Measurements from ENCODE around the gene EPX.
"Not testable (repeated sequence)": the region's sequence is repeated elsewhere in the genome, so short reads cannot be mapped to it uniquely, and the experiment has no call there.

Gene EPX, protein sequence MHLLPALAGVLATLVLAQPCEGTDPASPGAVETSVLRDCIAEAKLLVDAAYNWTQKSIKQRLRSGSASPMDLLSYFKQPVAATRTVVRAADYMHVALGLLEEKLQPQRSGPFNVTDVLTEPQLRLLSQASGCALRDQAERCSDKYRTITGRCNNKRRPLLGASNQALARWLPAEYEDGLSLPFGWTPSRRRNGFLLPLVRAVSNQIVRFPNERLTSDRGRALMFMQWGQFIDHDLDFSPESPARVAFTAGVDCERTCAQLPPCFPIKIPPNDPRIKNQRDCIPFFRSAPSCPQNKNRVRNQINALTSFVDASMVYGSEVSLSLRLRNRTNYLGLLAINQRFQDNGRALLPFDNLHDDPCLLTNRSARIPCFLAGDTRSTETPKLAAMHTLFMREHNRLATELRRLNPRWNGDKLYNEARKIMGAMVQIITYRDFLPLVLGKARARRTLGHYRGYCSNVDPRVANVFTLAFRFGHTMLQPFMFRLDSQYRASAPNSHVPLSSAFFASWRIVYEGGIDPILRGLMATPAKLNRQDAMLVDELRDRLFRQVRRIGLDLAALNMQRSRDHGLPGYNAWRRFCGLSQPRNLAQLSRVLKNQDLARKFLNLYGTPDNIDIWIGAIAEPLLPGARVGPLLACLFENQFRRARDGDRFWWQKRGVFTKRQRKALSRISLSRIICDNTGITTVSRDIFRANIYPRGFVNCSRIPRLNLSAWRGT

DNA sequence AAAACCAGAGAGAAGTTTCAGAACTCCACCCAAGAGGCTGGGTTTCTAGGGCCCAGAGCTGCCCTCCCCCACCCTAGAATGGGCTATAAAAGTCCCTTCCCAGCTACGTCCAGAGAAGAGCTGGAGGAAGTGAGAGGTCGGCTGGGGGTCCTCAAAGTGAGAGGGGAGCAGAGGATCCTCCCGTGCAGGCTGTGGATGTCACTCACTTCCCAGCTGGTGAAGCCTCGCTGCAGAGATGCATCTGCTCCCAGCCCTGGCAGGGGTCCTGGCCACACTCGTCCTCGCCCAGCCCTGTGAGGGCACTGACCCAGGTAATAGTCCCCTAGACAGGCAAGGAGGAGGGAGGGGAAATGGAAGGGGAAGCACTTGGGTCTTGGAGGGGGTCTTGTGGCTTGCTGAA lies at the start of gene EPX:
TSS of gene EPX (plus strand) at position 115 of the 400 bp plus-strand sequence. CDS start at position 236, 121 bp downstream.
- DNase-seq, result no peak

DNA sequence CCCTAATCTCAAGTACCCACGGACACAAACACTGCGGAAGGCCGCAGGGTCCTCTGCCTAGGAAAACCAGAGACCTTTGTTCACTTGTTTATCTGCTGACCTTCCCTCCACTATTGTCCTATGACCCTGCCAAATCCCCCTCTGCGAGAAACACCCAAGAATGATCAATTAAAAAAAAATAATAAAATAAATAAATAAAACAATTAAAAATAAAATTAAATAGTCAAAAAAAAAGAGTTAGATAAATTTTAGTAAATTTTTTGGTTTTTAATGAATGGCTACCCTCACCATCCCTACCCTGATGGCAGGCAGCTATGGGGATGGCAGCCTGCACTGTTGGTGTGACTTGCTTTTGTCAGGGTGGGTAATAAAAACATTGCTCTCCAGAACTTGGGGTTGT lies 49.2 kb upstream of the EPX start:
- not testable (repeated sequence) for DNase-seq

DNA sequence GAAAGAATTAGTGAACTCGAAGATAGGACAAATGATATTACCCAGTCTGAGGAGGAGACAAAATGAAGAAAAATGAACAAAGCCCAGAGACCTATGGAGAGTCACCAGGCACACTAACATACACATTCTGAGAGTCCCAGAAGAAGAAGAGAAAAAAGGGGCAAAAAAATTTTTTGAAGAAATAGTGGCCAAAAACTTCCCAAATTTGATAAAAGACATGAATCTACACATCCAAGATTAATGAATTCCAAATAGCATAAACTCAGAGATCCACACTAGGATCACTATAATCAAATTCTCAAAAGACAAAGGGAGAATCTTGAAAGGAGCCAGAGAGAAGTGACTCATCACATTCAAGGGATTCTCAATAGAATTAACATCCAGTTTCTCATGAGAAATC lies 47.7 kb upstream of the EPX start:
- no peak for DNase-seq

DNA sequence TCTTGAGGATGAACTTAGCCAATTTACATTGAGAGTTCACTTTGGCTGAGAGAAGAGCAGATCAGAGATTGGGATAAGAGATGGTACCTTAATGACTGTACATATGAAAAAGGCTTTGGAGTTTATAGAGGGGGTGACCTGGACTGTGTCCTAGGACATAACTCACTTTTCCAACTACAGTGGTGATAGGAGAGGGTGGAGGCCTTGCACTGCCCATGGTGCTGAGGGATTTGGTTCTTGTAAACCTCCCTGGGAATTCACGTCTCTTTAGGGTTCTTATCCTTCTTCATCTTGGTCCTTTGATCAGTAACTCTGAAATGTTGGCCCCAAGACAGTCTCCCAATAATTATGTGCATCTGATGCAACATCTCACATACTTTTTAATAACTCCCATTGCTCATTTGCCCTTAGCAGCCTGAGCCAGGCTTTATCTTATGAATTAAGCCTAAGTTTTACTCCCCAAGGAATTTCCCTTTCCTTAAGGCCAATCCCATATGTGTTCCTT lies 44.5 kb upstream of the EPX start, which contains the start of gene OR4D1:
TSS of gene OR4D1 (plus strand) at position 455 of the 505 bp plus-strand sequence. CDS start 6,770 bp downstream, outside the sequence.
- DNase-seq, result no peak

DNA sequence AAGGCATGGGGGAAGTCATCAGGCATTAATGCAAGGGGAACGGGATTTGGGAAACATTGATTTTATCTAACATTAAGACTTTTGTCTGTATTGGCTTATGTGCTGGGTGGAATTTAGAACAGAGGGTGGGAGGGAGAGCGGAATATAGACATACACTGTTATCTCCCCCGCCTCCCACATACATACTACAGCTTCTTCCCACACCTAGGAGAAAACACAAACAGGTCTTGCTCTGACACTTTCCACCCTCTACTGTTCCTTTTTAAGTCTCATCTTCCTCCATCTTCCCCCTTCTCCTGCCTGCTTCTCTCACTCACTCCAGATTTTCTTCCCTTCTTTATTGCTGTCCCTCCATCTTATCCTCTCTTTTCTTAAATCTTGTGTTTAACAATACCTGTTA lies 43.9 kb upstream of the EPX start:
- DNase-seq, result no peak

DNA sequence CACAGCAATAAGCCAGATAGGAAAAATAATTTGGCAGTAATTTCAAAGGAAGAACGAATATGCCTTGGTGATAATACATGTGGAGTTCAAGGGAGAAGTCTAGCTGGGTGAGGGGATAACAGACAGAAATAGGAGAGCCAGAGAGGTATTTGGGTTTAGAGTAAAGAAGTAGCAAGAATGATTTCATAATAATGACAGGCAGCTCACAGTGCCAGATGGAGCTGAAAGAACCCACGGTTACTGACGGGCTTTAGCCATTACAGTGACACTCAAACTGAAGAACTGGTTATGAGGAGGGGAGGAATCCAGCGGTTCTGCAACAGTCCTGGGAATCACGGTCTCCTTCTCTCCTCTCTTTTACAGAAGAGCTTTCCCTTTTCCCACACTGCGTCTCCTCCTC lies 42.1 kb upstream of the EPX start:
- no peak for DNase-seq

DNA sequence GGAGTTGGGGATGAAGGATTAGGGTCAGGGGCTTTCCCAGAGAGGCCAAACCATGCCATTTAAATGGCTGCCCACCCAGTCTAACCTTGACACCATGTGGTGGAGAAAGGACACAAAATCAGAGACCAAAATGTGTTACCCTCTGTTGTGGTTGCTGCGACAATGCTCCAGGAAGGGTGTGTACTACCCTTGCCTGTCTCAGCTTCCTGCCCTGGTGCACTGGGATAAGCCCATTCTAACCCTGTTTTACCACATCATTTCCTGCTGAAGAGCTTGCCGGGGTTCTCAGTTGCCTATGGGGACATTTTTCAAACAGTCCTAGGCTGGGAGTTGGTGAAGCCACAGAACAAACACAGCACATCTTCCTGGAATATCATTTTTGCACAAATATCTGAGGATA lies 39.5 kb upstream of the EPX start:
- no peak for DNase-seq

DNA sequence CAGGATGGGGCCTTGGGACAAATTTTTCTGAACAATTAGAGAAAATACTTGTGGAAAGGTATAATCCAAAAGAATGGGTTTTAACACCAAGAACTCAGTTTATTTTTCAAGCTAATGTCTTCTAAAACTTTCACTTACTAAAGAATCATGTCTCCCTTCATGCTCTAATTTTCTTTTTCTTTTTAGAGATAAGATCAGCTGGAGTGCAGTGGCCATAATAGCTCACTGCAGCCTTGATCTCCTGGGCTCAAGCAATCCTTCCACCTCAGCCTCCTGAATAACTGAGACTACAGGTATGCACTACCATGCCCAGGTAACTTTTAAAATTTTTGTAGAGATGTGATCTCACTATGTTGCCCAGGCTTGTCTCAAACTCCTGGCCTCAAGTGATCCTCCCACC lies 38.9 kb upstream of the EPX start:
- no peak for DNase-seq

DNA sequence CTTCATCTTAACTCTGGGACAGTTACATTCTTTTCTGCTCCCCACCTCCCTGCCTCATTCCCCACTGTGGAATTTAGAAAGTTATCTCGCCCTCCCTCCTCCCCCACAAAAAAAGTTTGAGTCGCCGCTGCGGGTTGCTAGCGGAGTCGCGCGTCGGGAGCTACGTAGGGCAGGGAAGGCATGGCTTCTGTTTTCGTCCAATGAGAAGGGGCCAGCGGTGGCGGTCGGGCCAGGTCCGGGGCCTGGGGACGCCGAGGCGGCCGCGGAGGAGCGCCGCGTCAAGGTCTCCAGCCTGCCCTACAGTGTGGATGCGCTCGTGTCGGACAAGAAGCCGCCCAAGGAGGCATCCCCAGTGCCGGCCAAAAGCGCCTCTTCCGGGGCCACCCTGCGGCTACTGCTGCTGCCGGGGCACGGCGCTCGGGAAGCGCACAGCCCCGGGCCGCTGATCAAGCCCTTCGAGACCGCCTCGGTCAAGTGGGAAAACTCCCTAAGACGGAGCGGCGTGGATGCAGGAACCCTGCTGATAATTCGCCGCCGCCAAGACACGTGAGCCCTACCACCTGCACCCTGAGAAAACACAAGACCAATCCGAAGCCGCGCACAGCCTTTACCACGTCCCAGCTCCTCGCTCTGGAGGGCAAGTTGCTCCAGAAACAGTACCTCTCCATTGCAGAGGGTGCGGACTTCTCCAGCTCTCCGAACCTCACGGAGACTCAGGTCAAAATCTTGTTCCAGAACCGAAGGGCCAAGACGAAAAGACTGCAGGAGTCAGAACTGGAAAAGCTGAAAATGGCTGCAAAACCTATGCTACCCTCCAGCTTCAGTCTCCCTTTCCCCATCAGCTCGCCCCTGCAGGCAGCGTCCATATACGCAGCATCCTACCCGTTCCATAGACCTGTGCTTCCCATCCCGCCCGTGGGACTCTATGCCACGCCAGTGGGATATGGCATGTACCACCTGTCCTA lies 35.4 kb upstream of the EPX start:
- peak; percentile 33 for DNase-seq

DNA sequence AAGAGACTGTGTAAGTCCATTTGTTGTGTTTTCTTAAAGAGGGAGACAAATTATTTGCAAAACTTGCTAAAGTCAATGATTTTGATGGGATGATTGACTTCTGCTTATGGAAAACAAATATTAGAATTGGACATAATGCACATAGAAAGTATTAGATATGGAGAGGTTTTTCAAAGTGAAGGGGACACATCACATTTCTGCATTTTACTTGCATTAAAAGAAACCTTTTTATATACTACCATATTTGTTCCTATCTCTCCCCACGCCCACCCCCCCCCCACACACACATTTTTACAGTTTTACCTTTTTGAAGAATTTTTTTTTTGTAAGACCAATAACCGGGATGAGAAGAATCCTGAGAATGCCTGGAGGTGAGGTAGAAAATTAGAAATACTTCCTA lies 34.3 kb upstream of the EPX start:
- DNase-seq, result no peak

DNA sequence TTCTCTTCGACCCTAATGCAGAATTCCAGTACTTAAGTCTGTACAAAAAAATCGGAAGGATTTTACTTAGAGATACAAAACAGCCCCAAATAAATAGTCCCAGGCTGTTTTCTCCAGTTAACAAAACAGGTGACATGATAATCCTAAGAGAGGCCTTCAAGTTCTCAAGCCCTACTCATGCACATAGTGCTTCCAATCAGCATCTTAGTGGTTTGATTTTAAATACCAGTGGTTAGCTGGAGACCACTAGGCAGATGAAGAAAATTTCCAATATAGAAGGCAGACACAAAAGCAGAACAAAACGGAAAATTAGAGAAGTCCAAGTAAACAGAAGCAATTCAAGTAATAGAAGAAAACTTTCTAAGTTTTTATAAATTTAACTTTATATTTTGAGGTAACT lies 31.0 kb upstream of the EPX start:
- DNase-seq, result no peak

DNA sequence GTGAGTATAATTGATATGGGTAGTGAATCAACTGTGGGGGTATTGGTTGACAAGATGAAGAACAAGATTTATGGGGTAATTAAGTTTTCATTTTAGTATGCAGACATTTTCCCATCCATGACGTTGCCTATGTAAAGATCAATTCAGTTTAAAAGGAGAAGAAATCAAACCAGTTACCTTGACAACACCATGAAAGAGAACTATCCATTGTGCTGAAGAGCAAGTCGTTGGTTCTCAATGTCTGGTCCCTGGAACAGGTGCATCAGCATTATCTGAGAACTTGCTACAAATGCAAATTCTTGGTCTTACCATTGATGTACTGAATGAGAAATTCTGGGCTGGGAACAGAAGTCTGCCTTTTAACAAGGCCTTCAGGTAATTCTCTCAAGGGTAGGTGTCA lies 26.5 kb upstream of the EPX start:
- no peak for DNase-seq

DNA sequence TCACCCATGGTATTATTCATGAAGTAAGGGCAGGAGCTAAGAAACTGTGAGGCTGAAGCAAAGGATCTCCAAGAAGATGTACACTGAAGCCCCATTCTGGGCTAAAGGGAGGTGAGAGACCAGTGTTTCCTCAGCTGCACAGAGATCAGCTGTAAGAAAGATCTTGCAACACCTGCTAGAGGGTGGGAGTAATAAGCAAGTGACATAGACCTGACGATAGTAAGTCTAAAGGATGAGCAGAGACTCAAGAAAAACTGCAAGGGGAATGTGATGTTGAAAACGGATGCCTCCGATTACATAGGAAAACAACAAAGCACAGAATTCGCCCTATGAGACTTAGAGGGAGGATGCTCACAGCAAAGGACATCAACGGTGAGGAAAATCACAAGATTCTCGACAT lies 25.8 kb upstream of the EPX start, which contains the start of gene OR4D2:
TSS of gene OR4D2 (plus strand) at position 301 of the 400 bp plus-strand sequence. CDS start 2,674 bp downstream, outside the sequence.
- DNase-seq, result no peak

DNA sequence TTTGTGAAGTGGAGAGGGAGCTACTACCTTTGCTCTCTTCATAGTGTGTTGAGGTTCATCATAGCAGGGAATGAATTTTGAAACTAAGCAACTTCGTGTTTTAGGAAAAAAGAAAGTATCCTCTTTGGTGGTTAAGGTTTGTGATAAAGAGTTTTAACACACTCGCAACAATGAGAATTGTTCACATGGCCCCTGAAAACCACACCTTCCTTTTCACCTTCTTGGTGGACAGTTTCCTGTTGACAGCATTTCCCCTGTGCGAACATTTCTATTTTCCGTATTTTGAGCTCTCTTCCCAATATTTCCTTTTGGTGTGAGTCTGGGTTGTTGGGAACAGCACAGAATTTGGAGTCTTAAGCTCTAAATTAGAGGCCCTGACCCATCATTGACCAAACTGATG lies 21.9 kb upstream of the EPX start:
- no peak for DNase-seq

DNA sequence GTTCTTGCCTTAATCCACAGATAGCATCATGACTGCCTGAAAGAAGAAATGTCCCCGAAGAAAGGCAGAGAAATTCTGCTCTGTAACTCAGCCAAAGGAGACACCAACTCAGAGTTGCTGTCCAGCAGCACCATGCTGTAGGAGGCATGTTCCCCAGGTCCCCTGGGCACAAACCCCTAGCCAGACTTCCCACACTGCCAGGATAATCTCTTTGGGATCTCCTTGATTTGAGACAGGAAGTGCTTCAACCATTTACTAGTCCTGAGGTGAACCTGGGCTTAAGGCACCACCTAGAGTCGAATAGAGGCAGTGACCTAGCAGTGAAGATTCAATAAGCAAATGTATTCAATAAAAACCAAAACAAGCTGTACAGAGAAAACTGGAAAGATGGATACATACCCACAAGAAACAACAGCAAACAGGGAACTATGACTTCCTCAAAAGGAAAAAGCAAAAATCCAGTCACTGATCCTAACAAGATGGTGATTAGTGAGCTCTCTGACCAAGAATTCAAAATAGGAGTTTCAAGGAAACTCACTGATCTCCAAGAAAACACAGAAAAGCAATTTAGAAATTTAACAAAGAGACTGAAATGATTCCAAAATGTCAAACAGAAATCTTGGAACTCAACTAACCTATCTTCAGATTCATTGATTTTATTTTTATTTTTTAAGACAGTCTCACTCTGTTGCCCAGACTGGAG lies 20.0 kb upstream of the EPX start:
- no peak for DNase-seq

DNA sequence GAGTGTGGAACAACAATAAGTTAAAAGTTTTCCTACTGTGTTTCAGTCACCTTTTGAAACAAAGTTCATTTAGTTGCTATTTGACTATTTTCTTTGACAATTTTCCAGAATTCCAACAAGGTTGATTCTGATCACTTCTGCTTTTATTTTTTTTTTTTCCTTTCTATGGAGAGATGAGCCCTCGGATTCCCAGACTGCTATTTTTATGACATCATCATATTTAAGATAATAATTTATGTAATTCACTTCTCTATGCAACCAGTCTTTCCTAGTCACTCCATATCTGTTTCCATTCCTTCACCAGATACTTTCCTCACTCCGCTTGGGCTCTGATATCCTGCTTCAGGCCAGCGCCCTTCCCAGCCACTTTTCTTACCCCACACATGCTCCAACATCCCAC lies 17.7 kb upstream of the EPX start:
- no peak for DNase-seq

DNA sequence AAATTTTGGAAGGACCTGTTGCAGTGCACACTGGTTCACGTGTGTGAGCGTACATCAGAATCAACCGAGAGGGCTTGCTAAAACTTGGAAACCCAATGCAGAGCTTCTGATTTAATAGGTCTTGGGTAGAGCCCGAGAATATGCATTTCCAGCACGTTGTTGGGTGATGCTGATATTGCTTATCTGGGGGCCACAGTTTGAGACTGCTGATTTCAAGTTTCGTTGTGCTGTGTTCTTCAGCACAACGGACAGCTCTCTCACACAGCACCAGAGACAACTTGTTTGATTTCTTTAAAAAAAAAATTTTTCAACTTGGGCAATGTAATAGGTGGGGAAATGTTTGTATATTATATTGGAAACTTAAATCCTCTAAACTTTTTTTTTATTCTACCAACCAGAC lies 16.3 kb upstream of the EPX start:
- DNase-seq, result no peak

DNA sequence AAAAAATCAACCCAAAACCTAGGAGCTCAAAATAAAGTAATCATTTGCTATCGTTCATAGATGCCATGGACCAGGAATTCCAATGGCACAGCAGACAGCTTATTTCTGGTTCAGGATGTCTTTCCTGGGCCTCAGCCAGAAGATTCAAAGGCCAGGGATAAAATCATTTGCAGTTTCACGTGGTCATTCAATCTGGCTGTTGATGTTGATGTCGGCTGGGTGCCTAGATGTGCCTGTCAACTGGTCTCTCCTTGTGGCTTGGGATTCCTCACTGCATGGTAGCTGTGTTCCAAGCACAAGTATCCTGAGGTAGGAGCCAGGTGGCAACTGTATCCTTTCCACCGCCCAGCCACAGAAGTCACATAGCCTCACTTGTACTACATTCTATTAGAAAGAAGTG lies 10.7 kb upstream of the EPX start:
- DNase-seq, result no peak

DNA sequence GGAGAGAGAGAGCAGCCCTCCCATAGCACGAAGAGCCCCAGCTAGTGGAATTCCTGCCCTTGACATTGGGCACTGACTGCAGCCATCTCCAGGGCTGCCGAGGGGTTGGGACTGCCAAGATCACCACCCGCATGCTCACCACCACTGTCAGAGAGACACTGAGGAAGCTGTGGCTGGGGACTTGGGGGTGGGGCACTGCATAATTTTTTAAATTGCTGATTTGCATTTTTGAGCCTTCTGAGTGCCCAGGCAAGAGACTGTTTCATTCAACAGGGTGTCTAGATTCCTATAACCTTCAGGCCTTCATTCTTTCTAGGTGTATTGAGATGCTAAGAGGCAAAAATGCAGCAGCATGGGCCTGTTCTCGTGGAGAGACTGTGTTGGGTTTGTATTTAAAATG lies 9.0 kb upstream of the EPX start:
- no peak for DNase-seq

DNA sequence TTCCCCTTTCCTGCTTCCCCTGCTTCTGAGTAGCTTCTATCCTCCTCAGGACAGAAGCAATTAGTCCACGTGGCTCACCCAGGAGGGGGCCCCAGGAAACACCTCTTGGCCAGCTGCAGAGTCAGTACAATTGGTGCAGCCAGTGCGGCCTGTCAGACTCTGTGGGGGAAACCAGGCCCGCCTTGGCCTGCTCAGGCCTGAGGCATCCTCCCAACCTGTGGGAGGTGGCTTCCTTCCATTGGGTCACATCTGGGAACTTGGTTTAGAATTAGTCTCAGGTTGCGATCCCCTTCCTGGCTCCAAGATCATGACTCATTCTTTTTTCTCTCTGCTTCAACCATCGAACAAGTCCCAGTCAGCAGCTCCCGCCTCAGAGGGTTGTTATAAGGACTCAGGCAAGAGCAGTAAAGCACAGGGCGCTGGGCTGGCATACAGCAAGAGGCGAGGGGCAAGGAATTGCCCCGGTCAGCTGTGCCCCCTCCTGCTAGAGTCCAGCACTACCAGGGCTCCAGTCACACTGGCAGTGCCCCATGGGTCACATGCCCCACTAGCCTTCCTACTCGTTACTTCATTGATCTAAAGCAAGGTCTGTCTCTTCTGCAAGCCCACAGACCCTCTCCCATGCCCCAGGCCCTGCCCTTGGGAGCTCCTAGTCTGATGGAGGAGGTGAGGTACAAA lies 8.1 kb upstream of the EPX start:
- no peak for DNase-seq

DNA sequence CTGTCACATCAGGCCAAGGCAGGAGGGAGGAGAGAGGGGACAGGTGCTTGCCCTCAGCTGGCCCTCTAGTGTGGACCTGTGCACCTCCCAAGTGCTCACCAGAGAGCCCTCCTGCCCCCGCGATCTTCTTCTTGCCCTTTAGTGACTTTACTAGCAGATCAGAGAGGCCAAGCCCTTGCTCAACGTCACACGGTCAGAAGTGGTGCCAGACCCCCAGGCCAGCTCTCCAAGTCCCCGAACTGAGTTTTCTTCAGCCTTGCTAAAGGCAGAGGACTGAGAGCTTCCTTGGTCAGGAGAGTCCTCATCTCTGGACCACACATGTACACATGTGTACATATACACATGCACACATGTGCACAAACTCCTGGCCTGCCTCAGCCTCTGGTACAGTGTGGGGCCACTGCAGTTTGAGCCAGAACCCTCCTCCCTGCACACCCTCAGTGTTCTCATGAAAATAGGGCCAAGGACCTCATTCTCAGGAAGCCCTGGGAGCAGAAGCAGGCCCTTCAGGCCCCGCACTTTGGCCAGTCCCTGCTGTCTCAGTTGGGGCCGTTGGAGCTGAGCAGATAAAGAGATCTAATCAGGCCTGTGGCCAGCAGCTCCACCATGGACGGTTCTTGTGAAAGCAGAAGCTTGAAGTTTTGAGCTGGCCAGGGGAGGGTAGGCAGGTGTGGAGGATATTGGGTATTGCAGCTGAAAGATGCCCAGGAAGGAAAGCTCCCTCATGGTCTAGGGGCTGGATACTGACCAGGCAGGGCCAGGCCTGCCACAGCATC lies 7.4 kb upstream of the EPX start:
- no peak for DNase-seq

Measured in suppressor macrophage treated with lipopolysaccharide for 4 hours (primary cell).